Activated CD4-positive, alpha-beta T cell treated with anti-CD3 and anti-CD28 coated beads for 48 hours (primary cell): ENCODE data around the gene PLPP4.

Experiments used
- DNase-seq: peaks from one replicate; pipeline ENCODE4 v3.0.0-alpha.2; 2020

PLPP4 gene

DNA sequence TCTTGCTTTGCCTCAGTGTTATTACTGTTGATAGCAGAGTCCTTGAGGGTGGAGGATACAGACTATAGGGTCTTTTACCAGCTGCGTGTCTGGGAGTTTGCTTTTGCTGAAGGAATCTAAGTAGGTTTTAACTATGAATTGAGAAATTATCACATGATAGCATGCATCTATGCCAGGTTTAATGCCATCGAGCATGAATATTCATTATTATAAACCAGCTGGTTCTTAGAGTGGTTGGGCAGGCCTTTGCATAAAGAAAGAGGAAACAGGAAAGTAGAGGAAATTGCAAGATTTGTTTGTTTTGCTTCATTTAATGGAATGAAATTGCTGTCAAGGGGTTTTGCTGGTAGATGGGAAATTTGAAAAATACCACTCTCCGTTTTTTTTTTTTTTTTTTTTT is 70.7 kb downstream of the PLPP4 start:
- no peak for DNase-seq

- no peak for DNase-seq
These were observed 73.7 kb downstream of the PLPP4 start for GRCh38 chr10:120530699-120531098.

GRCh38 chr10:120538091-120538490 is 81.1 kb downstream of the PLPP4 start:
- DNase-seq, result no peak

- no peak for DNase-seq
These were observed 82.0 kb downstream of the PLPP4 start for GRCh38 chr10:120539076-120539475.

DNA sequence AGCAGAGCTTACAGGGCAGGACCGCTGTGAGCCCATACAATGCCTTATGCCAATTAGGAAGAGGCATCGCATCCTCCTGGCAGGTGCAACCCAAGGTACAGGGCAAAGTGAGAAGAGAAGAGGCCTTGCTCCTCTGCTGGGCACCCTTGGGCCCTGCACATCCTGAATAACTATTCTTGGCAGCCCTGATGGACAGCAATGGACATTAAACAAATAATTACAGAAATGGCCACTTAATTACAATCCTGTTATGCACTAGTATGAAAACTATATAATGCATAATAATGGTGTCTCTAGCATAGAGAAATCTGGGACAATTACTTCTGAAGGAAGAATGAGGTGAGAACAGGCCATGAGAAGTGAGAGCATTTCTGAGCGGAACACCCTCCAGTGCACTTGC is 83.5 kb downstream of the PLPP4 start:
- DNase-seq, result no peak

DNA sequence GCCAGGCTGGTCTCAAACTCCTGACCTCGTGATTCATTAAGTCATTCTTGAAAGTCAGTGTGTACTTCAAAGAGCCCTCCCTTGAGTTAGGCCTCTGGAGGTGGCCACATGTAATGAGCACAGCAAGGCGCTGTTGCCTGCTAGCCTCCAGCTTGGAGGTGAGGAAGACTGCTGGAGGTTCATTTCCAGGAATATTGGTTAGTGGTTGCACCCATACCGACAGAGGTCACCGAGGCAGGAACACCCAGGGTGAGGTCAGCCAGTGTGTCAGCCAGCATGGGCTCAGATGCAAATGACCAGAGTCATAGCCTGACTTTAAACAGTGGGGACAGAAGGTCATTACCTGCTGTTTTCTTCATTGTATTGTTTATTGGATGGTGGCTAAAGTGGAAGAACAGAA is 85.0 kb downstream of the PLPP4 start:
- DNase-seq, result no peak

- DNase-seq, result no peak
These were observed 85.6 kb downstream of the PLPP4 start for GRCh38 chr10:120542591-120542990.

GRCh38 chr10:120543291-120543690 is 86.3 kb downstream of the PLPP4 start:
- DNase-seq, result no peak

- DNase-seq, result no peak
These were observed 91.2 kb downstream of the PLPP4 start for GRCh38 chr10:120548210-120548609.

DNA sequence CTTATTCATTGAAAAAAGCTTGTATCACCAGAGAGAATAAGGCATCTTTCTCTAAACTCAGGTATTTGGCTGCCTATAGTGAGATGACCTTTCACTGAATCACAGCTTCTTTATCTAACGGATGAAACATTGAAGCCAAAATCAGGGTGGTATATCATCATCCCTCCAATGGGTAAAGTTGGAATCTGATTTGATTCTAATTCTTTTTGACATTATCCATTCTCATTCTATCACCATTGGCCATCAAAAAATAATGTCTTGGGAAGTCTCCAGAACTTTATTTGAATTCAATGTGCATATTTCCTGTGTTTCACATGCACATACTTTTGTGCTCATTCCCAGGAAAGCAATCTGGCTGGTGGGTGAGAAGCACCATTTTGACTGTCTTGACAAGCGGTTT is 95.2 kb downstream of the PLPP4 start:
- DNase-seq, result no peak

DNA sequence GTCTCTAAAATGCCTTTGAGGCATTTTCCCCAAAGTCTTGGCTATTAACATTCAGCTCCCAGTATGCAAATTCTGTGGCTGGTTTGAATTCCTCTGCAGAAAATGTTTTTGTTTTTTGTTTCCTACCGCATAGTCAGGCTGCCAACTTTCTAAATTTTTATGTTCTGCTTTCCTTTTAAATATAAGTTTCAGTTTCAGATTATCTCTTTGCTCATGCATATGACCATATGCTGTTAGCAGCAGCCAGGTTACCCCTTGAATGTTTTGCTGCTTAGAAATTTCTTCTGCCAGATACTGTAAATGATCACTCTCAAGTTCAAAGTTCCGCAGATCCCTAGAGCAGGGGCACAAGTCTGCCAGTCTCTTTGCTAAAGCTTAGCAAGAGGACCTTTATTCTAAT is 96.9 kb downstream of the PLPP4 start:
- no peak for DNase-seq

DNA sequence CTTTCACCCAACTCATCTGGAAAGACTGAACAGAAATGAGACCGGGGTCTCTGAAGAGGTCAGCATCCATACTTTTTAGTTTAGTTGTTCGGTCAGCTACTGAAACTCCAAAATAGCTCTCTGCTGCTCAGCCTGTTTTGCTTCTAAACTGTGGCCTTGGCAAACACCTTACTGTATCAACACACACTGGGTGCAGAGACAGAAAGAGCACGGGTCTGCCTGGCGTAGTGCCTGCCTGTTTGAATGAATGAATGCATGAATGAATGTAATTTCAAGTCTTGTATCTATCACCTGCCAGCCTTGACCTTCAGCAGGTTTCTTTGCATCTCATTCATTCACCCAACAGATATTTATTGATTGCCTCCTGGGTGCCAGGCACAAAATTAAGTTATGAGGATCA is 98.4 kb downstream of the PLPP4 start:
- DNase-seq, result no peak

- DNase-seq, result no peak
These were observed 99.0 kb downstream of the PLPP4 start for GRCh38 chr10:120555842-120556532.

DNA sequence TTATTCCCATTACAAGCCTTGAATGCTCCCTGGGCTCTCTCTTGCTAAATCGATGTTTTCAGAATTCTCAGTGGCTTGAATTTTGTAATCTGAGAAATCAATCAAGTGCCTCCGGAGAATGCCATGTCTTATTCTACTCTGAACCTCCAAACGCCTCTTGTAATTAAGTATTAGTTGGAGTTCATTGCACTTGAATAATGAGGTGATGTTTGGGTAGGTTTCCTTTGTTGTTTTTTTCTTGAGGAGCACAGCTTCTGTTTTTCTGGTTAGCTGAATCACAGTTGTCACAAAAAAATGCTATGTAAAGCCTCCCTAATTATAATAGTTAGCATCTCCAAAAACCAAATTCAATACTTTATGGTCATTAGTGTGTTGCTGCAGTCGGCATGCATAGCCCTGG is 100.3 kb downstream of the PLPP4 start:
- no peak for DNase-seq

DNA sequence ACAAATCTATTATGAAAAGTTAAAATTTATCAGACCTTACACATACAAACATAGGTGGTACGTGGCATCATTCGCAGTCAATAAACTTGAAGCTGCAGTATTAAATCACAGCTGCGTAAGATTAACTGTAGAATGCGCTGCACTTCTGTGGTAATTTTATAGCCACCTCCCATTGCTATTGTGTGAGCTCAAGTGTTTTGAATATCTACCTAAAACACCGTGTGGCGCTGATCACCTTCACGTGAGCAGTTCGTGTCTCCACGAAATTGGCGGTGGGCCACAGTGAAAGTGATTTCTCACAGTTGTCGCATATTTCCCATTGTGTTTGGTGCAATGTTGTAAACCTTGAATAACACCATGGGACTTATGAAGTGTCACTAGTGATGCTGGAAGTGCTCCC is 102.8 kb downstream of the PLPP4 start:
- no peak for DNase-seq

DNA sequence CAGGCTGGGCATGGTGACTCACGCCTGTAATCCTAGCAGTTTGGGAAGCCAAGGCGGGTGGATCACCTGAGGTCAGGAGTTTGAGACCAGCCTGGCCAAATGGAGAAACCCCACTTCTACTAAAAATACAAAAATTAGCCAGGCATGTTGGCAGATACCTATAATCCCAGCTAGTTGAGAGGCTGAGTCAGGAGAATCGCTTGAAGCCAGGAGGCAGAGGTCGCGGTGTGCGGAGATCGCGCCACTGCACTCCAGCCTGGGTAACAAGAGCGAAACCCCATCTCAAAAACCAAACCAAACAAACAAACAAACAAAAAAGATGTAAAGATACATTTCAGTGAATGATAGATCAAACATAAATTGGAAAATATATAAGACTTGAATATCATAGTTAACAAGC is 105.9 kb downstream of the PLPP4 start:
- DNase-seq, result no peak

- no peak for DNase-seq
These were observed 113.4 kb downstream of the PLPP4 start for GRCh38 chr10:120570418-120570817.

DNA sequence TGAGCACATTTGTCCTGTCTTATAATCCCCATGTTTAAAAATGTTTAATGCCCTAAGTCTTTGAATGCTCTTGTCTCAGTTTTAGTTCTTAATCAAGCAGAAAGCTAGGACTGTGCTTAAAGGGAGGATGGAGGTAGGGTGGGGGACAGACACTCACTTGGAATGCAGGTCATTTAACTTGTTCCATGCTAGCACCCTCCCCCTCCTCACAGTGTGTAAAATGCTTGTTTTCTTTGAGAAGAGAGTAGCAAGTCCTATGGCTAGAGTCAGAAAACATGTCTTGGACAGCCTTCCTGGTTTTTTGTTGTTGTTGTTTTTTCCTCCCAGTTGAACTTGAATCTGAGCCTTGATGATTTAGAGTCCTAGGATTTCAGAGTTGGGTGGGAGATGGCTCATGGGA is 114.2 kb downstream of the PLPP4 start:
- no peak for DNase-seq

DNA sequence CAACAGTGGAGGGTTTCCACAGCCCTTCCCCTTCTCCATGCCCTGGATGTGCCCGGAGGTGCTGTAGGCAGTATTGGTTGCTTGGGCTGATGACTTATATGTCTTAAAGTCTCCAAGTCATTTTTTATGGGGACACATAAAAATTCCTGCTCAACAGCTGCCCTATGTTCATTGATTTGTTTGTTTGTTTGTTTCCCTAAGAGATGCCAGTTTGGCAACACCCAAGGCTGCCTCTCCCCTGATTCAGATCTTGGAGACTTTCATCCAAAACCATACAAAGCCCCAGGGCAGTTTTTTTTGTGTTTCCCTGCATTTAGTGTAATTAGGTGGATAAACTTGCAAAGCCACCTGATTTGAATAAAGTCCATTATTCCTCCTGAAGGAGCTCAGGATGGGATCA is 115.3 kb downstream of the PLPP4 start:
- no peak for DNase-seq

- no peak for DNase-seq
These were observed 116.3 kb downstream of the PLPP4 start for GRCh38 chr10:120573355-120573754.

- DNase-seq, result no peak
These were observed 118.0 kb downstream of the PLPP4 start for GRCh38 chr10:120574981-120575380.

DNA sequence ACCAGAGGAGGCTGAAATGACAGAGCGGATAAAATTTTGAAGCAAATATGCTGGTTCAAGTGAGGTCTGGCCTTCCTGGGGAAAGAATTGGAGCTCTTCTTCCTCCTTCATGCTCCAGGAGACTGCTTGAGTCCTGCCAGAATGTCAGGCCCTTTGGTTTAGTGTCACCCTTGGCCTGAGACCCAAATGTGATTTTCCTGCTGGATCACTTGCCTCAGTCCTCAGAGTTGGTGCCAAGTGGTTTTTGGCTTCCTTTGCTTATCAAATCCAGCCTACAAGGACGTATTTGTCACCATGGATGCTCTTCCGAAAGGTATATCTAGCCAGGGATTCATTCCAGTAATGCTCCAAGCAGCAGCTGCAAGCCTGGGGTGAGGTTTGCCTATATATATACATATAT is 118.4 kb downstream of the PLPP4 start:
- DNase-seq, result no peak

- DNase-seq, result no peak
These were observed 121.1 kb downstream of the PLPP4 start for GRCh38 chr10:120578134-120578533.

- DNase-seq, result no peak
These were observed 121.9 kb downstream of the PLPP4 start for GRCh38 chr10:120578890-120579289.
